ENCODE measurements around the gene RNF208.

DNA sequence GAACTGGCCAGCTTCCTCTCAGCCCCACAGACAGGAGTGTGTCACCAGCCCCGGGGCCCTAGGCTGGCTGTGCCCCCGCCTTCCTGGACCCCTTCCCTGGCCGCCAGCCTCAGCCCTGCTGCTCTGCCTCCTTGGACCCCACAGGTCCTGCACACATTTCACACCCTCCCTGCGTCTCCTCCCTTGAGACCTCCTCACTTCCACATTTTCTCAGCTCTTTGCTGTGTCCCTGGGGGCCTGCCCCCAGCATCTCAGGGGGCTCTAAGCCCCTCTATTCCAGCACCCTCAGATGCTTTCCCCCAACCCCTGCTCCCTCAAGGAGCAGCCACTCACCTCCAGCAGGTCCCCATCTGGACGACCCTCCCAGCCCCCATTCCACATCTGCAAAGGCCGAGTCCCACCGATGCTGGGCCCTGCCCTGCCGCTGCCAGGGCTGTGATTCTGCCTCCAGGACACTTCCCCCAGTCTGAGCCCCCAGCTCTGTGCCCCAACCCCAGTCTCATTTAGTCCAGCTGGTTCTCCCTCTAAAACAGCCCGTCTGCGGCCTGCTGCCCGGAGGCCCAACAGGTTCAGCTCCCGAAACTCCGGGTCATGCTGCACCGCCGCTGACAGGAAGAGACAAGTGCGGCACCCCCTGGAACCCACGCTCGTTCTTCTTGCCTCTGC, 12.9 kb upstream of the RNF208 start:
- TF ChIP-seq, protein P1, sequence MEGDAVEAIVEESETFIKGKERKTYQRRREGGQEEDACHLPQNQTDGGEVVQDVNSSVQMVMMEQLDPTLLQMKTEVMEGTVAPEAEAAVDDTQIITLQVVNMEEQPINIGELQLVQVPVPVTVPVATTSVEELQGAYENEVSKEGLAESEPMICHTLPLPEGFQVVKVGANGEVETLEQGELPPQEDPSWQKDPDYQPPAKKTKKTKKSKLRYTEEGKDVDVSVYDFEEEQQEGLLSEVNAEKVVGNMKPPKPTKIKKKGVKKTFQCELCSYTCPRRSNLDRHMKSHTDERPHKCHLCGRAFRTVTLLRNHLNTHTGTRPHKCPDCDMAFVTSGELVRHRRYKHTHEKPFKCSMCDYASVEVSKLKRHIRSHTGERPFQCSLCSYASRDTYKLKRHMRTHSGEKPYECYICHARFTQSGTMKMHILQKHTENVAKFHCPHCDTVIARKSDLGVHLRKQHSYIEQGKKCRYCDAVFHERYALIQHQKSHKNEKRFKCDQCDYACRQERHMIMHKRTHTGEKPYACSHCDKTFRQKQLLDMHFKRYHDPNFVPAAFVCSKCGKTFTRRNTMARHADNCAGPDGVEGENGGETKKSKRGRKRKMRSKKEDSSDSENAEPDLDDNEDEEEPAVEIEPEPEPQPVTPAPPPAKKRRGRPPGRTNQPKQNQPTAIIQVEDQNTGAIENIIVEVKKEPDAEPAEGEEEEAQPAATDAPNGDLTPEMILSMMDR (IDR thresholded peaks at IDR 0.05): no peak
- TF ChIP-seq POLR2A (IDR thresholded peaks at IDR 0.05): no peak

All from testis (tissue), 2 donors.